ENCODE data around the gene C6orf136. TPM values are rescaled to one million over a fixed set of nuclear protein-coding genes. Genes with fewer than 3 reads are reported as not detected.

C6orf136 gene
- total and polyA plus RNA-seq, 9 of the 15 experiments (the other 6 are each of a cell fraction or from before 2014, with no cell fraction given), result 14.1 to 63.1 (median 18.4) TPM

- TF ChIP-seq RCOR1 (IDR thresholded peaks at IDR 0.05; ENCODE audit: borderline replicate concordance in 1 of 2, low read depth in 2 of 2, low read length in 2 of 2), result no peak
- peak; percentile 55; the same call in 1 of the 2 replicates for TF ChIP-seq ZNF561 (CRISPR knock-in tag; conservative IDR thresholded peaks at IDR 0.05)
- no peak for TF ChIP-seq POLR3A (IDR thresholded peaks at IDR 0.05; ENCODE audit: borderline replicate concordance, extremely low read depth, insufficient read depth, insufficient read length)
- no peak for TF ChIP-seq ZNF280A (IDR thresholded peaks at IDR 0.05; ENCODE audit: low read depth, partially characterized antibody)
- no peak for TF ChIP-seq STAT5B (CRISPR knock-in tag; IDR thresholded peaks at IDR 0.05)
- no peak for TF ChIP-seq CC2D1A (IDR thresholded peaks at IDR 0.05)
- TF ChIP-seq SMARCC2 (IDR thresholded peaks at IDR 0.05; ENCODE audit: low read depth), result no peak
- TF ChIP-seq ZNF436 (CRISPR knock-in tag; IDR thresholded peaks at IDR 0.05), result 0 out of 2 replicates have a peak, but pooled peaks have one; percentile 3
- no peak; the same call in 1 of the 2 replicates for TF ChIP-seq POLR2AphosphoS2 (IDR thresholded peaks at IDR 0.05; ENCODE audit: low read length)
- TF ChIP-seq MCM2 (IDR thresholded peaks at IDR 0.05; ENCODE audit: low read depth), result no peak
- TF ChIP-seq ZNF551 (CRISPR knock-in tag; IDR thresholded peaks at IDR 0.05), result peak; percentile 22; the same call in 1 of the 2 replicates
- TF ChIP-seq SNRNP70 (optimal IDR thresholded peaks at IDR 0.05; ENCODE audit: low read depth, low read length), result no peak
- TF ChIP-seq HMGN3 (IDR thresholded peaks at IDR 0.05; ENCODE audit: borderline replicate concordance, extremely low read depth, insufficient read length, low read depth, low read length), result no peak
- peak; percentile 42; the same call in 1 of the 2 replicates for TF ChIP-seq PATZ1 (CRISPR knock-in tag; IDR thresholded peaks at IDR 0.05; ENCODE audit: borderline replicate concordance)
- no peak for TF ChIP-seq CBX1 (IDR thresholded peaks at IDR 0.05; ENCODE audit: low read depth)
- no peak for TF ChIP-seq YBX1 (IDR thresholded peaks at IDR 0.05)
- TF ChIP-seq FIP1L1 (IDR thresholded peaks at IDR 0.05; ENCODE audit: low read depth, low read length, poor library complexity, severe bottlenecking), result no peak
- peak; percentile 59 for TF ChIP-seq ARHGAP35 (IDR thresholded peaks at IDR 0.05; ENCODE audit: partially characterized antibody)
- TF ChIP-seq TEAD1 (CRISPR knock-in tag; IDR thresholded peaks at IDR 0.05), result no peak
- TF ChIP-seq ZFP1 (CRISPR knock-in tag; IDR thresholded peaks at IDR 0.05), result peak; percentile 30; the same call in 1 of the 2 replicates
- TF ChIP-seq CAMTA2 (CRISPR knock-in tag; conservative IDR thresholded peaks at IDR 0.05), result no peak
- TF ChIP-seq KDM4B (IDR thresholded peaks at IDR 0.05; ENCODE audit: borderline replicate concordance in 2 of 2, low read depth in 1 of 2), result no peak
- TF ChIP-seq ATF2 (CRISPR knock-in tag; IDR thresholded peaks at IDR 0.05), result no peak
- TF ChIP-seq SAFB (IDR thresholded peaks at IDR 0.05; ENCODE audit: borderline replicate concordance, low read depth, low read length), result no peak
Measured at GRCh38 chr6:30614044-30614842, 32.7 kb upstream of the C6orf136 start (continued).

All from K562 (cell line).